Renal cortical epithelial cell (primary cell): ENCODE data around the gene FSCN2. TPM values are rescaled to one million over a fixed set of nuclear protein-coding genes. Genes with fewer than 3 reads are reported as not detected.

Source experiments
- DNase-seq: peaks from one replicate; pipeline ENCODE4 v3.0.0-alpha.2; 2011; ENCODE audit warnings: low read depth
- total RNA-seq: library from RNA; depleted of rRNA; stranded (reverse); fragments of >200 nt; gene quantifications from 2 replicates; pipeline ENCODE4 v1.2.3, GENCODE V29; 2014

The FSCN2 gene
- total RNA-seq, 1 donor from 2014 or later, result 4.7 TPM

DNA sequence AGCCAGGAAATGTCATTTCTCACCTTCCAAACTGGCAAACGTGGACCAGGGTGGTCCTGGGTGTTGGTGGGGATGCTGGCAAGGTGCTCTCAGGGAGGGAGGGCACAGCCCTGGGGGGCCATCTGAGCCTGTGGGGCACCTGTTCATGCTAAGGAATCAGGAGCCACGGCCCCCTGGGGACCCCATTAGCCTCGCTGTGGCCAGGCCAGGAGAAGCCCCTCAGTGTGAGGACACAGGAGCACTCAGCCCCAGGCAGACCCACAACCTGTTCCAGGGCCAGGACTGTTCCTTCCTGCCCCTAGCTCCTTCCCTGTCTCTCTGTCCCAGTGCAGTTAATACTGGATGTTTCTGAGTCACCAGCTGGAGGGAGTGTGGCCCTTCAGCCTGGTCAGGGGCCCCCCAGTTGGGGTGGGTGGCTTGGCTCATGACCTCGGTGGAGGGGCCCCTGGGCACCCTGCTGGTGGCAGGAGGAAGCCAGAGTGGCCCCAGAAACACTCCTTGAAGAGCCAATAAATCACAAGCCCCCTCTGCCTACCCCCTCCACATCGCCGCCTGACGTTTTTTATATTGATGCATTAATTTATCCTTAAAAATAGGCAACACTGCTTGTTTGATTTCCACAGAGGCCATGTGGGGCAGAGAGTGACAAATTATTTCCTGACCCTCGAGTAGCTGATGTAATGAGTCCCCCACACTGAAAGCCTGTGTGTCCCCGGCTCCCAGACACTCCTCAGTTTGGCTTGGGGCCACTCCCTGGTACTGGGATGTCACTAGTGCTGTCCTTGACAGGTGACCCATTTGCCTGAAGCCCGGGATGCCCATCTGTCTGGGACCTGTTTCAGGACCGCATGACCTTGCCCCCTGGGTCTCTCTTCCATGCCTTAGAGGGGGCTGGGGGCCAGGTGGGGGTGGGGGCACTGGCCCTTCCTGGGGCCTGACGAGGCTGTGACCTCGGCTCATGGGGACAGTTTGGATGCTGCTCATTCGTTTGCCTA is 37.9 kb upstream of the FSCN2 start:
- no peak for DNase-seq

DNA sequence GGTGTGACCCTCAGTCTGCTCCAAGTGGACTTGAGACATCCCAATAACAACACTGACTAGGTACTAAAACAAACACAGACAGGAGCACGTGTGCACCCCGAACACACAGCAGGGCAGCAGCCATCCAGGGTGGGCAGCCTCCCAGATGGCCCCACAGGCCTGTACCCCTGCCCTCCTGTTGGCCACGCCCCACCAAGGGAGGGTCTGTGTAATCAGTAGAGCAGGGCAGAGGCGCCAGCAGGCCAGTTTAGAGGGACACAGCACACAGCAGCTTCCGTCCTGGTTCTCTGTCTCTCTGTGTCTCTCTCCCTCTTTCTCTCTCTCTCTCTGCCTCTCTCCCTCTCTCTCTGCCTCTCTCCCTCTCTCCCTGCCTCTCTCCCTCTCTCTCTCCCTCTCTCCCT is 37.0 kb upstream of the FSCN2 start:
- DNase-seq, result no peak

GRCh38 chr17:81491761-81492160 is 36.4 kb upstream of the FSCN2 start:
- no peak for DNase-seq

- DNase-seq, result no peak
Measured at GRCh38 chr17:81492202-81492601, 36.0 kb upstream of the FSCN2 start.

- no peak for DNase-seq
Measured at GRCh38 chr17:81492706-81493105, 35.5 kb upstream of the FSCN2 start.

DNA sequence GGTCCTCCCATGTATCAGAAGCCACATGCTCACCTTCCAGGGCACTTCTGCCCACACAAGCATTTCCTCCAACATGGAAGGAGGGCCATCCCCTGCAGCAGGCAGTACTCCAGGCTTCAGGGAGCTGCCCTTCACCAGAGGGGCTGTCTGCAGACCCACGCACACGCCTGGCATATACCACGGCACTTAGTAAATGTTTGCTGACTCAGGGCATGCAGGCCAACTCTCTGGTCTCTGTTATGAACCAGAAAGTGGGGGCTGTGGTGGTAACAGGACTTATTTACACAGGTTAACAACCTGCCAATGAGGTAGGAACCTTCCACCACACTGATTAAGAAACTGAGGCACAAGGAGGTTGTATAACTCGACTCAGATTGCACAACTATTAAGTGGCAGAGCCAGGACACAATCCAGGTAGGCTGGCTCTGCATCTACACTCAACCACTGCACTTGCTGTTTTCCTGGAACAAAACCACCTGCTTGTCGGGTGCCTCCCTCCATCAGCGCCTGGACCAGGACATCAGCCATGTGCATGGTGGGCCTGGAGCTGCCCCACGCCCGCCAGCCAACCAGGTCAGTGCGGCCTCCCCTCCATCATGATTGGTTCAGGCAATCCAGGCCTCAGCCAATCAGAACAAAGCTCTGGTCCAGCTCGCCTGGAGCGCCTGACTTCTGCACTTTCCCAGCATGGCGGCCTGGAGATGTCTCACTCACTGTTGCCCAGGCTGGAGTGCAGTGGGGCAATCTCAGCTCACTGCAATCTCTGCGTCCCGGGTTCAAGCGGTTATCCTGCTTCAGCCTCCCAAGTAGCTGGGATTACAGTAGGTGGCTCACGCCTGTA is 34.8 kb upstream of the FSCN2 start:
- no peak for DNase-seq

DNA sequence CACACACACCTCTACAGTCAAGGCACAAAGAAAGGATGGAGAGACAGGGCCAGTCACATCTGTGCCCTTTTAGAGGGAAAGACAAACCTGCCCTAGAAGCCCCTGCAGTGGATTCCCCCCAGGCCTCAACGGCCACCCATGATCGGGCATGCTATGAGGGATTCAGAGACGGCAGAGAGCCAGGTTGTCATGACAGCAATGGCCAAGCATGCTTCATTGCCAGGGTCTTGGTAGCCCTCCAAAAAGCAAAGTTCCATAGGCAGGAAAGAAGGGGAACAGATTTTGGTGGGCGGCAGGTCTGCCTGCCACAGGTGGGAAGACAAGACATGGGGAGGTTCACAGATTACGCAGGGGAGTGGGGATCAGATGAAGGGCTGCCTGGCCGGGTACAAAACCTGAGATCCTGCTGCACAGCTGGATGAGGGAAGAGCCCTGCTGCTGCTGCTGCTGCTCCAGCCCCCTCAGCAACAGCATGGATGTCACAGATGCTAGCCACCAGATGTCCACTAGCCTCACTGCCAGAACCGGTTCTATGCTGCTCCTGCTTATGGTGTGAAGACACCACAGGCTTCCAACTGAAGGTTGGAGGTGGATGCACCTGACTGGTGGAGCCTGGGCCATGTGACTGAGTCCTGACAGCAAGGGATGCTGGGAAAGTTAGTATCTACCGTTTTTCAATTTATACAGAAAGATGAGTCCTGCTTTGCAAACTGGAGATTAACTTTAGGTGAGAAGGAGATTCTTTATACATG is 33.4 kb upstream of the FSCN2 start:
- no peak for DNase-seq

- no peak for DNase-seq
Measured at GRCh38 chr17:81498953-81499600, 29.1 kb upstream of the FSCN2 start.

GRCh38 chr17:81499601-81499970 is 28.6 kb upstream of the FSCN2 start:
- DNase-seq, result no peak

DNA sequence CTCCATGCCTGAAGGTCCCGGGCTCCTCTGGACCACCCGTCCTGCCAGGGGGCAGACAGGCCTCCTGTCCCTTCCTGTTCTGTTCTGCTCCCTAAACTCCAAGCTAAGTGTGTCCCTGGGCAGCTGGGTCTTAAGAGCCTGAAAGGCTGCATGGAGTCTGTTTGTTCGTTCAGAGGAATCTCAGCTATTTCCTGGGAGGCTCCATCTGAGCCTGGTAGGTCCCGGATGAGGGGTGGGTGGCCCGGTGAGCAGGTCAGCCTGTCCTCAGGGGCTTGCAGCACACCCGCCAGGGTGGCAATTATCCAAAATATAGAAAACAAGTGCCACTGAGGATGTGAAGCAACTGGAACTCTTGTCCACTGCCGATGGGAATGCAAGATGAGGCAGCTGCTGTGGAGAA is 28.1 kb upstream of the FSCN2 start:
- DNase-seq, result no peak

DNA sequence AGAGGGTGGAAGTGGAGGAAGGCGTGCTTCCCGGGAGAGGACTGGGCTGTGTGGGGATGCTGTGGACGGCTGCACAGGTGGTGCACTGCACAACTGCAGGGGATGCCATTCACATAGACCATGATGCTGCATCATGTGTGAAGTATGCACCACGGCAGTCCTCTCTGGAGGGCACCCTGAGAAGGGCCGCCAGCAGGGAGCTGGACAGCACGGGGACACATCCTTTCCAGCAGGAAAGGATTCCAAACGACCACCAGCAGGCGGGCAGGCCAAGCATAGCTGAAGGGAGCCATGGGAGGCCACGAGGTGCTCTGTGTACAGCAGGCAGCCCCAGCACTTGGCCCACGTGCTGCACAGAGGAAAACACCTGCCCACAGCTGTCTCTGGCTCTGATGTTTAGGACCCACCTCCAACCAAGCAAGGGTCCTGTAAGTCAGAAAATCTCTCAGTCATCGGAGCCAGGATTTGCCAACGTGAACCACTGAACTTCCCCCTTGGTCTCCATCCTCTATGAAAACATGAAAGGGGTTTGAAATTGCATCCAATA is 25.6 kb upstream of the FSCN2 start:
- DNase-seq, result no peak

DNA sequence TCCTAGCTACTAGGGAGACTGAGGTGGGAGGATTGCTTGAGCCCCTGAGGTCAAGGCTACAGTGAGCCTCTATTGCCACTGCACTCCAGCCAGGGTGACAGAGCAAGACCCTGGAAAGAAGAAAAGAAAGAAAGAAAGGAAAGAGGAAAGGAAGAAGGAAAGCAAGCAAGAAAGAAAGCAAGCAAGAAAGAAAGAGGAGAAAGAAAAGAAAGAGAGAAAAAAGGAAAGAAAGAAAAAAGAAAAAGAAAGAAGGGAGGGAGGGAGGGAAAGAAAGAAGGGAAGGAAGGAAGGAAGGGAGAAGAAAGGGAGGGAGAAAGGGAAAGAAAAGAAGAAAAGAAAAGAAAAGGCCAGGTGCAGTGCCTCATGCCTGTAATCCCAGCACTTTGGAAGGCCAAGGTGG is 24.6 kb upstream of the FSCN2 start:
- DNase-seq, result no peak

DNA sequence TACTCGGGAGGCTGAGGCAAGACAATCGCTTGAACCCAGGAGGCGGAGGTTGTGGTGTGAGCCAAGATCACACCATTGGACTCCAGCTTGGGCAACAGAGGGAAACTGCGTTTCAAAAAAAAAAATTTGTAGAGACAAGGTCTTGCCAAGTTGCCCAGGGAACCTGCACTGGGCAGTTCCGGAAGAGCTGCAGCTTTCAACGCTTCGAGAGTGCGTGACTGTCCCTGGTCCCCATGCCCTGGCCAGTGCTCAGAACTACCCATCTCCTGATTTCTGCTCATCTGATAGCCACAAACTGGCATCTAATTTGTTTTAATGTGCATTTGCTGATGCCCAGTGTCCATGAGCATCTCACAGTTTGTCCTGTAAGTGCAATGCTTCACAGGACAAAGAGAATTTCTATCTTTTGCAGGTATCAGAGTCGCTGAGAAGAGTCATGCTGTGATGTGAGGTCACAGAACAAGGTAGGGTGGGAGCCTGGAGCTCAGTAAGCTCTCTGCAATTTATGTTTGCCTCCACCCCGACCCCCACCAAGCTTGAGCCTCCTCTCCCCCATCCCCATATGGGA is 19.5 kb upstream of the FSCN2 start:
- DNase-seq, result peak; percentile 57

- DNase-seq, result peak; percentile 34
Measured at GRCh38 chr17:81509207-81509971, 18.8 kb upstream of the FSCN2 start.

DNA sequence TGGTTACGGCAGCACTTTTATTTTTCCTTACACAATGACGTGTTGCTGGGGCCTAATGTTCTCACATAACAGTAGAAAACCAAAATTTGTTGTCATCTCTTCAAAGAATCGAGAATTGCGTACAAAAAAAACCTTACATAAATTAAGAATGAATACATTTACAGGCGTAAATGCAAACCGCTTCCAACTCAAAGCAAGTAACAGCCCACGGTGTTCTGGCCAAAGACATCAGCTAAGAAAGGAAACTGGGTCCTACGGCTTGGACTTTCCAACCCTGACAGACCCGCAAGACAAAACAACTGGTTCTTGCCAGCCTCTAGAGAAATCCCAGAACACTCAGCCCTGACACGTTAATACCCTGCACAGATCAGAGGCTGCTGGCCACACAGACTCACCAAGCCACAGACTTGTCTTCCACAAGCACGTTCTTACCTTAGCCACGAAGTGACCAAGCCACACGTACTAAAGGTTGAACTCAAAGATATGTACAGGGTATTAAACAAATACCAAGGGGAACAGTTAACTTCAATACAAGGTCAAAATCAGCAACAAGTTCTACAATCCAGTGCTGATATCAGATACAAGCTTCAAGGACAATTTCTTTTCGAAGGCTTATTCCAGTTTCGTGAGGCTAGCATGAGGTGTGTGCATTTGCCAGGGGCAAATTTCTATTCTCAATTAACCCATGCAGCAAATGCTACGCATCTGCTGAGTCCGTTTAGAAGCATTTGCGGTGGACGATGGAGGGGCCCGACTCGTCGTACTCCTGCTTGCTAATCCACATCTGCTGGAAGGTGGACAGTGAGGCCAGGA is 18.0 kb upstream of the FSCN2 start:
- no peak for DNase-seq

DNA sequence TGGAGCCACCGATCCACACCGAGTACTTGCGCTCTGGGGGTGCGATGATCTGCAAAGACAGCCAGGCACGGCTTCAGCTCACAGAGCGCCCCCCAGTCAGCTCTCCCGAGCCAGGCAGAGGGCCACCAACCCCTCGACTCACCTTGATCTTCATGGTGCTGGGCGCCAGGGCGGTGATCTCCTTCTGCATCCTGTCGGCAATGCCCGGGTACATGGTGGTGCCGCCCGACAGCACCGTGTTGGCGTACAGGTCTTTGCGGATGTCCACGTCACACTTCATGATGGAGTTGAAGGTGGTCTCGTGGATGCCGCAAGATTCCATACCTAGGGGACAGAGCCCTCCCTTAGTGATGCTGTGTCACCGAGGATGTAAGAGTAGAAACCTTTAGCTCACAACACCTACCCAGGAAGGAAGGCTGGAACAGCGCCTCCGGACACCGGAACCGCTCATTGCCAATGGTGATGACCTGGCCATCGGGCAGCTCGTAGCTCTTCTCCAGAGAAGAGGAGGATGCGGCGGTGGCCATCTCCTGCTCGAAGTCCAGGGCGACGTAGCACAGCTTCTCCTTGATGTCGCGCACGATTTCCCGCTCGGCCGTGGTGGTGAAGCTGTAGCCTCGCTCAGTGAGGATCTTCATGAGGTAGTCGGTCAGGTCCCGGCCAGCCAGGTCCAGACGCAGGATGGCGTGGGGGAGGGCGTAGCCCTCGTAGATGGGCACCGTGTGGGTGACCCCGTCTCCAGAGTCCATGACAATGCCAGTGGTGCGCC is 17.2 kb upstream of the FSCN2 start:
- no peak for DNase-seq

- DNase-seq, result no peak
Measured at GRCh38 chr17:81511554-81511803, 16.7 kb upstream of the FSCN2 start.

DNA sequence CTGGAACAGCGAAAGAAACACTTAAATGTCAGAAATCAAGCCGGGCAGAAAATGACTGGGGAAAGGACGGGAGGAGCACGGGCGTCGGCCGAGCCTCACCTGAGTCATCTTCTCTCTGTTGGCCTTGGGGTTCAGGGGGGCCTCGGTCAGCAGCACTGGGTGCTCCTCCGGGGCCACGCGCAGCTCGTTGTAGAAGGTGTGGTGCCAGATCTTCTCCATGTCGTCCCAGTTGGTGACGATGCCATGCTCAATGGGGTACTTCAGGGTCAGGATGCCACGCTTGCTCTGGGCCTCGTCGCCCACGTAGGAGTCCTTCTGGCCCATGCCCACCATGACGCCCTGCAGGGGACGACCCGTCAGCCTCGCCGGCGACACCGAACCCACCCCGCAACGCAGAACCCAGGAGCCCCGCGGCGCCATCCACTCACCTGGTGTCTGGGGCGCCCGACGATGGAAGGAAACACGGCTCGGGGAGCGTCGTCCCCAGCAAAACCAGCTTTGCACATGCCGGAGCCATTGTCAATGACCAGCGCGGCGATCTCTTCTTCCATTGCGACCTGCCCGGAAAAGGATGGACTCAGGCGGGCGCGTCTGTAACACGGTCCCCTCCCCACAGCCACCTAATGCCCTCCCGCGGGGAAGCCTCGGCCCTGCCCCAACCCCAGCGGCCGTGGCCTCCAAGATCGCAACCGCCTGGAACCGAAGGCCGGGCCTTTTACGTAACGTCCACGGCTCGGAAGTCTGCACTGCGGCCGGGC is 16.2 kb upstream of the FSCN2 start:
- no peak for DNase-seq
